Activated naive CD8-positive, alpha-beta T cell treated with anti-CD3 and anti-CD28 coated beads, Interleukin-2, amount 50 U/mL, for 16 hours (primary cell): ENCODE data around the gene PGLYRP1.

ENCODE experiments used
- DNase-seq: peaks from one replicate; pipeline ENCODE4 v3.0.0-alpha.2; 2020; ENCODE audit warnings: low read depth, low spot score

The PGLYRP1 gene

GRCh38 chr19:46002678-46003275 is 20.1 kb downstream of the PGLYRP1 start:
- DNase-seq = no peak

GRCh38 chr19:46000491-46001246 is 22.2 kb downstream of the PGLYRP1 start:
- DNase-seq = peak; percentile 22

DNA sequence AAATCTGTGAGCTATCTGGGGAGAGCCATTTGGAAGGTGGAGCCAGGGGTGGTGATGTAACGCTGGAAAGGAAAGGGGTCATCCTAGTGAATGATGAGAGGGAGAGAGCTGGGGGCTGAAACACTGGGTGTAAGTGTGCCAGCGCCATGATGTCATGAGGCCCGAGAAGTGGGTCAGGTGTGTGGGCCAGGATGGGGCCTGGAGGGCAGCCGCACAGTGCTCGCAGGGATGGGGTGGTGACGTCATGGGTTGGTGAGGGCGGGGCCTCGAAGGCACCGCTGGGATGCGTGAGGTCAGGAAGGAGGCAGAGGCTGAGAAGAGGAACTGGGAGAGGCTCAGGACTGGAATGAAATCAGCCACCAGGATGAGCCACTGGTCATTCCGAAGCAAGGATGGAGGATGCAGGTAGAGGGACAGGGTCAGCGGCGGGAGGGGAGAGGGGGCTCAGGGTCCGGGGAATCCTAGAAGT is 23.2 kb downstream of the PGLYRP1 start:
- no peak for DNase-seq

- DNase-seq = no peak
These were observed 24.0 kb downstream of the PGLYRP1 start for GRCh38 chr19:45998834-45999233.

- no peak for DNase-seq
These were observed 25.9 kb downstream of the PGLYRP1 start for GRCh38 chr19:45996933-45997332.

DNA sequence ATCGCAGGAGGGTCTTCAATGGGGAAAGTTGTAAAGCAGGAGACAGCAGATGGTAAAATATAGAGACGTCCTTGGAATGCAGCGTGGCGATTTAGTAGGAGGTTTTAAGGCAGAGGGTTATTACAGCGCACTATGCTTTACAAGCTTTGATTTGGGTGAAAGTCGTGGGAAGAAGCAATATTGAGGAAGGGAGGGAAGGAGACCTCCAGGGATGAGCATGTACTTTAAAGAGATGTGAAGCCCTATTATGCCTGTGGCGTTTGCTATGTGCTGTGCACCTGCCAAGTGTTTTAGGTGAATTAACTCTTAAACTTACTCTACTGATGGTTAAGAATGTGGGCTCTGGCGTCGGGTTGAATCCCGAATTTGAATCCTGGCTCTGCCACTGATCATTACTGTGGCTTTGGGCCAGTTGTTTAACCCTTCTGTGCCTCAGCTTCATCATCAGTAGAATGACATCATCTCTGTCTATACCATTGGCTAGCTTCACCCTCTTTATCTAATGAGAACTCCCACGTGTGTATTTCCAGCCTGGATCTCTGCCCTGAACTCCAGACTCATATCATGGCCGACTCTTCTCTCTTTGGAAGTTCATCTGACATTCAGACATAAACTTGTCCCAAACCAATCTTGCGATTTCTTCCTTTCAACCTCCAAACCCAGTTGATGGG is 27.0 kb downstream of the PGLYRP1 start:
- no peak for DNase-seq

DNA sequence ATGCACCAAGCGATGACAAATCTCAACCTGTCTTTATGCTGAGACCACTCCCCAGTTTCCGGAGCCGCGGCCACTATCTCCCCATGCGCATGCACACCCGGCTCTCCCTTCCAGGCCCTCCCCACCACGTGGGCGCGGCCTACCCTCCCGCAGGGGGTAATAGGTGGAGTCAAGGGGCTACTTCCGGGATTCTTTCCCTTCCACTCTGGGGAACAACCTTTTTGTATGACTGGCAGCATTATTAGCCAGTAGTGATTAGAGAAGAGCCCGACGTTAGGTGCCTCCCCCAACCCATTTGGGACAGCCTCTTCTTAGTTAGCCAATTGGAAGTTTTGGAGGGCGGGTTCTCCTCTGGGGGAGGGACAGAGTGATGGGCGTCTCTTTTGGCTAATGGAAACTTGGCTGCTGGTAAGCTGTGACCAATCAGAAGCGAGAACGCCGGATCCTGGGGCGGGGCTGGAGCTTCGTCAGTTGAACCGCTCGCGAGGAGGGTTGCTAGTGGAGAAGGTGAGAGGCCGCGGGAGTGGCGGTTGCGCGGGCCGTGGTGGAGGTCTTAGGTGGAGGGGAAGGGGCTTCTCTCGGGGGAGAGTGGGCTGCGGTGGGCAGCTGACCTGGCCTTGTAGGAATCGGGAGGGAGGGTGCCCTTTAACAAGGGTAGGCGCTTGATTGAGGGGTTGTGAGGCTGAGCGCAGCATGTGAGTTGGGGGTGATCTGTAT is 27.7 kb downstream of the PGLYRP1 start, which contains the start of gene CCDC61:
Gene CCDC61 (plus strand): TSS at position 470 of the 717 bp plus-strand sequence. CDS start 7,552 bp downstream, outside the sequence.
- peak; percentile 92 for DNase-seq

GRCh38 chr19:45994456-45994997 is 28.3 kb downstream of the PGLYRP1 start:
- DNase-seq = no peak

GRCh38 chr19:45990113-45990728 is 32.6 kb downstream of the PGLYRP1 start:
- DNase-seq = no peak

DNA sequence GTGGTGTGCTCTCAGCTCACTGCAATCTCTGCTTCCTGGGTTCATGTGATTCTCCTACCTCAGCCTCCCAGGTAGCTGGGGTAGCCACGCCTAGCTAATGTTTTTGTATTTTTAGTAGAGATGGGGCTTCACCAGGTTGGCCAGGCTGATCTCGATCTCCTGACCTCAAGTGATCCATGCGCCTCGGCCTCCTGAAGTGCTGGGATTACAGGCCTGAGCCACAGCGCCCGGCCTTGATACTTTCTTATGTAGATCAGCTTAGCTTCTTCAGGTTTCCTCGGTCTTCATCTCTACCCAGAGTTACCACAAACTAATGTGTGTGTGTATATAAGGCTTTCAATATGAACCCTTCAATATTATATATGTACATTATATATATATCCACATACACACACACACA is 37.5 kb downstream of the PGLYRP1 start:
- DNase-seq = no peak

GRCh38 chr19:45981350-45981749 is 41.5 kb downstream of the PGLYRP1 start:
- DNase-seq = no peak

GRCh38 chr19:45978156-45978555 is 44.7 kb downstream of the PGLYRP1 start:
- DNase-seq = no peak

DNA sequence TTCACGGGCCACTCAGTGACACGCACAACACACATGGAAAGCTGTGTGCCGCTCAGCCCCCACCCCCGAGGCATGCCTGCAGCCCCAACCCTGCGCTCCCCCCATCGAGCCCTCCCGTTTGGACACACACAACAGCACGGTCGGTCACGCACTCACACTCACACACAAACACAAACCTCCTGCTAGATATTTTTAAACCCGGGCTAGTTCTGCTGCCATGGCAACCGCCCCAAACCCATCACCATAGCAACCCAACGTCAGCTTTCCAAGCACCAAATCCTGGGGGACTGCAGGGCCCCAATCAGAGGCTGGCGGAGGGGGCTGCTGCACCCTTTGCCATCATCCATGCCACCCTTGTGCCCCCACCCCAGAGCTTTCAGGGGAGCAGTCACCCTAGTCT is 46.7 kb downstream of the PGLYRP1 start:
- no peak for DNase-seq

DNA sequence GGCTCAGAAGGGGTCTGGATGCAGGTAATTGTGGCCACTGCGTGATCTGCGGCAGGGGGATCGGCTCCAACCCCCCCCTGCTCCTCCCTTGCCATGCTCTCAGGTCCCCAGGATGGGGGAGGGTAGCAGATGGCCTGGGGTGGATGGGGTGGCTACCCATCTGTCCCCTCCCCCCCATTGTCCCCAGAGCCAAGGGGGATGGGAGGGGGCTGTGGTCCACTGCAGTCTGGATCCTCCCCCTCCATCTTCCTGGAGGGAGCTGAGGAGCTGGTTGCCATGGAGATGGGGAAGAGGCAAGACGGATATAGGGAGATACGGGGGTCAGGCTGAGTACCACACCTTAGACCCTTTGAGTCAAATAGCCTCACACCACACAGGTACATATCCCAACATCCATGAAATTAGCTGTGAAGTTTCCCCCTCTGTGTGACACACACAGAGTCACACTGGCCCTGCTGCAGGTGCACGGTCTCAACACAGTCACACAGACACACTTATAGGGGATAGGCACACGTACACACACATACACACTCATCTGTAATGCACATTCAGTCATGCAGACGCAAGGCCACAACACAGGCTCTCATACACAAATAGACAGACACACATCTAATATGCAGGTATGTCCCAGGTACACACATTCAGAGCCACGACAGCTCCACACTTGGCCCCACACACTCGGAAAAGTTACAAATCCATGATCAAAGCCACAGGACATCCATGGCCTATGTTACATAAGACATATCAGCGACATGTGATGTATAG is 47.4 kb downstream of the PGLYRP1 start:
- DNase-seq = no peak

- DNase-seq = no peak
These were observed 49.1 kb downstream of the PGLYRP1 start, which contains the start of gene NOVA2 for GRCh38 chr19:45973553-45974338. Gene NOVA2 (minus strand): TSS chr19:45973865. CDS start chr19:45973351, 514 bp downstream.

DNA sequence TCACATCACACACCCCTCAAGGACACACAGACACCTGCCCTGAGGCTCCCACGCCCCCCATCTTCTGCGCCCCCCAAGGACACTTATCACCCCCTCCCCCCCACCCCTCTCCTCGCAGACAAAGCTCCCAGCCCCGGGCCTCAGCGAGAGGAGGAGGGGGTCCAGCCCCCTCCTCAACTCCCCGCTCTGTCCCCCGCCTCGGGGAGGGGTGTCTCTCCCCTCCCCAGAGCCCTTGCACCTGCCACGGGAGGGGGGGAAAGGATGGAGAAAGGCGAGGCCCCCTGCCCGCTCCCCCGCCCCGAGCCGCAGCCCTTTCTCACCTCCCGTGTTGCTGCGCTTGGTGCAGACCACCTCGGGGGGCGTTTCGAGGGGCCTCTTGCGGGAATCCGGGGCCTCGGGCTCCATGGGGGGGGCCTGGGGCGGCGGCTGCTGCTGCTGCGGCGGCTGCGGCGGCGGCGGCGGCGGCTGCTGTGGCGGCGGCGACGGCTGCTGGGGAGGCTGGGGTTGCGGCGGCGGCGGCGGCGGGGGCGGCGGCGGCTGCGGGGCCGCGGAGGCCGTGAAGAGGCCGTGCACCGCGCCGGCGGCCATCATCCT is 49.8 kb downstream of the PGLYRP1 start:
- no peak for DNase-seq

- DNase-seq = no peak
These were observed 50.5 kb downstream of the PGLYRP1 start for GRCh38 chr19:45972081-45972946.

DNA sequence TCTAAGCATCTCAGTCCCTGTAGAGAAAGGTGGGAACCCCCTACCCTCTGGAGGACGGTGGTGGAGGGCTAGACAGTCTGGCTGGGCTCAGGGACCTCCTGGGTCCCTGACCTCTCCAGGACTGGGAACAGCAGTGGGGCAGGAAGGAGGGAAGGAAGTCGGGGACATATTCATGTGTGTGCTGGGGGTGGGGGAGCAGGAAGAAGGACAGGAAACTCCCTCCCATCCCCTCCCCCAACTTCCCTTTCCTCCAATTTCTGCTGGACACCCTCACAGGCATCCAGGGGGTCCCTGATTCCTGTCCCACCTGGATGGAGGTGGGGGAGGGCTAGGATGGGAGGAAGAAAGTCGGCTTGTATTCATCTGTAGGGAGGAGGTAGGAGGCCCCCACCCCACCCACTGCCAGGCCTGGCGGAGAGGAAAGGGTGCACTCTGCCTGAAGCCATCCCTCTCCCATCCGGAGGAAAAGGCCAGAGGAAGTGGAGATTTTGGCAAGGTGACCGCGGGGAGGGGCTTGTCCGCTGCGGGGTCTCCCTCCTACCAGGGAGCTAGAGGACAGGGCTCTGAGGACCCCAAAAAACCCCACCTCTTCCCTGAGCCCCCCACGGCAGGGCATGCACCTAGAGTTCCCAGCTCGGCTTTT is 51.5 kb downstream of the PGLYRP1 start:
- DNase-seq = no peak
